Activated T-cell treated with anti-CD3 and anti-CD28 coated beads, Interleukin-2, amount 50 U/mL, for 4 hours (primary cell): ENCODE measurements around the gene KCNN4. TPM values are rescaled to one million over a fixed set of nuclear protein-coding genes. Genes with fewer than 3 reads are reported as not detected.
A peak's percentile ranks its signal among the peaks of the same experiment; 100 is the strongest.

Experiments
- ATAC-seq, 2 donors: fragments of 200-7000 bp; cut with Tn5 transposase; one replicate each; pipeline ENCODE4 v1.10.0; 2021
- DNase-seq: peaks from one replicate; pipeline ENCODE4 v3.0.0-alpha.2; 2020
- H3K27me3 Mint-ChIP-seq: one replicate; pipeline ENCODE4 v1.8.0; 2021; ENCODE audit warnings: low read depth, mixed read lengths
- H3K36me3 Mint-ChIP-seq: one replicate; pipeline ENCODE4 v1.8.0; 2022; ENCODE audit warnings: mixed read lengths; ENCODE audit not compliant: insufficient read depth
- H3K4me1 Mint-ChIP-seq: one replicate; pipeline ENCODE4 v1.8.0; 2021; ENCODE audit warnings: low read depth, mixed read lengths
- H3K4me3 Mint-ChIP-seq: one replicate; pipeline ENCODE4 v1.8.0; 2021; ENCODE audit warnings: mild to moderate bottlenecking, moderate library complexity, mixed read lengths
- H3K9me3 Mint-ChIP-seq: one replicate; pipeline ENCODE4 v1.8.0; 2021; ENCODE audit warnings: mixed read lengths
- total RNA-seq, 3 donors: library from RNA; stranded (reverse); gene quantifications; one replicate each; pipeline ENCODE4 v1.2.1, GENCODE V29; 2021

KCNN4 gene
- total RNA-seq, 3 donors from 2014 or later, result 90.6 to 123 (median 94.7) TPM

GRCh38 chr19:43755256-43755801 is 25.4 kb downstream of the KCNN4 start:
- no peaks in the 10 kb centered on the region for H3K9me3 Mint-ChIP-seq
- H3K27me3 Mint-ChIP-seq, result no peaks in the 10 kb centered on the region
- peaks cover 9% of the 10 kb centered on the region for H3K36me3 Mint-ChIP-seq
- H3K4me1 Mint-ChIP-seq, result peaks cover 55% of the 10 kb centered on the region
- H3K4me3 Mint-ChIP-seq, result peak overlapping the region; percentile 97
- no peak for ATAC-seq
- DNase-seq, result peak; percentile 71

GRCh38 chr19:43754503-43755255 is 26.1 kb downstream of the KCNN4 start, which contains the start of gene SMG9:
TSS of gene SMG9 (minus strand) at chr19:43754962. CDS start at chr19:43750741, 4,221 bp downstream.
- H3K36me3 Mint-ChIP-seq, result peaks cover 16% of the 10 kb centered on the region
- DNase-seq, result peak; percentile 98
- H3K4me1 Mint-ChIP-seq, result peaks cover 58% of the 10 kb centered on the region
- H3K4me3 Mint-ChIP-seq, result peak within 1 kb of the TSS; percentile 97
- ATAC-seq, result peak; percentile 84 to 85
- H3K9me3 Mint-ChIP-seq, result no peaks in the 10 kb centered on the region
- no peaks in the 10 kb centered on the region for H3K27me3 Mint-ChIP-seq

- H3K4me1 Mint-ChIP-seq, result peaks cover 54% of the 10 kb centered on the region
- no peak for DNase-seq
- H3K27me3 Mint-ChIP-seq, result no peaks in the 10 kb centered on the region
- no peaks in the 10 kb centered on the region for H3K9me3 Mint-ChIP-seq
- ATAC-seq, result no peak
- peak overlapping the region; percentile 97 for H3K4me3 Mint-ChIP-seq
- H3K36me3 Mint-ChIP-seq, result peaks cover 17% of the 10 kb centered on the region
These were observed 26.6 kb downstream of the KCNN4 start for GRCh38 chr19:43754253-43754502.

GRCh38 chr19:43752287-43752875 is 28.4 kb downstream of the KCNN4 start:
- peak overlapping the region; percentile 97 for H3K4me3 Mint-ChIP-seq
- no peaks in the 10 kb centered on the region for H3K27me3 Mint-ChIP-seq
- ATAC-seq (no peak), DNase-seq (no peak)
- peaks cover 31% of the 10 kb centered on the region for H3K36me3 Mint-ChIP-seq
- H3K9me3 Mint-ChIP-seq, result no peaks in the 10 kb centered on the region
- peaks cover 60% of the 10 kb centered on the region for H3K4me1 Mint-ChIP-seq

- no peaks in the 10 kb centered on the region for H3K9me3 Mint-ChIP-seq
- peaks cover 34% of the 10 kb centered on the region for H3K36me3 Mint-ChIP-seq
- no peak for DNase-seq
- peak overlapping the region; percentile 7 for H3K4me3 Mint-ChIP-seq
- ATAC-seq, result no peak
- no peaks in the 10 kb centered on the region for H3K27me3 Mint-ChIP-seq
- H3K4me1 Mint-ChIP-seq, result peaks cover 59% of the 10 kb centered on the region
These were observed 29.1 kb downstream of the KCNN4 start for GRCh38 chr19:43751466-43752220.

GRCh38 chr19:43749898-43750297 is 30.9 kb downstream of the KCNN4 start:
- no peak for DNase-seq
- Mint-ChIP-seq H3K9me3 (no peaks in the 10 kb centered on the region), H3K36me3 (peaks cover 47% of the 10 kb centered on the region), H3K27me3 (no peaks in the 10 kb centered on the region), H3K4me3 (no peak overlapping the region), H3K4me1 (peaks cover 55% of the 10 kb centered on the region)
- no peak for ATAC-seq

GRCh38 chr19:43749152-43749551 is 31.6 kb downstream of the KCNN4 start:
- peaks cover 52% of the 10 kb centered on the region for H3K36me3 Mint-ChIP-seq
- no peaks in the 10 kb centered on the region for H3K9me3 Mint-ChIP-seq

GRCh38 chr19:43748685-43749084 is 32.1 kb downstream of the KCNN4 start:
- peaks cover 50% of the 10 kb centered on the region for H3K4me1 Mint-ChIP-seq
- H3K4me3 Mint-ChIP-seq, result no peak overlapping the region
- H3K27me3 Mint-ChIP-seq, result no peaks in the 10 kb centered on the region
- peaks cover 56% of the 10 kb centered on the region for H3K36me3 Mint-ChIP-seq
- H3K9me3 Mint-ChIP-seq, result no peaks in the 10 kb centered on the region
- DNase-seq (no peak), ATAC-seq (no peak)

More at GRCh38 chr19:43749152-43749551, 31.6 kb downstream of the KCNN4 start:
- no peaks in the 10 kb centered on the region for H3K27me3 Mint-ChIP-seq
- ATAC-seq (no peak), DNase-seq (no peak)
- peaks cover 54% of the 10 kb centered on the region for H3K4me1 Mint-ChIP-seq
- no peak overlapping the region for H3K4me3 Mint-ChIP-seq

- H3K4me1 Mint-ChIP-seq, result peaks cover 47% of the 10 kb centered on the region
- H3K9me3 Mint-ChIP-seq, result no peaks in the 10 kb centered on the region
- DNase-seq (no peak), ATAC-seq (no peak)
- H3K4me3 Mint-ChIP-seq, result no peak overlapping the region
- no peaks in the 10 kb centered on the region for H3K27me3 Mint-ChIP-seq
- H3K36me3 Mint-ChIP-seq, result peaks cover 58% of the 10 kb centered on the region
These were observed 32.6 kb downstream of the KCNN4 start for GRCh38 chr19:43748205-43748594.

- ATAC-seq (peak in 1 of 2 donors; percentile 22), DNase-seq (no peak)
- Mint-ChIP-seq H3K36me3 (peaks cover 59% of the 10 kb centered on the region), H3K4me3 (no peak overlapping the region), H3K27me3 (no peaks in the 10 kb centered on the region), H3K4me1 (peaks cover 42% of the 10 kb centered on the region), H3K9me3 (no peaks in the 10 kb centered on the region)
These were observed 33.1 kb downstream of the KCNN4 start for GRCh38 chr19:43747557-43748204.

GRCh38 chr19:43743059-43743458 is 37.7 kb downstream of the KCNN4 start:
- peaks cover 18% of the 10 kb centered on the region for H3K4me1 Mint-ChIP-seq
- no peaks in the 10 kb centered on the region for H3K27me3 Mint-ChIP-seq
- H3K36me3 Mint-ChIP-seq, result peaks cover 63% of the 10 kb centered on the region
- H3K9me3 Mint-ChIP-seq, result no peaks in the 10 kb centered on the region
- no peak for DNase-seq
- no peak for ATAC-seq
- no peak overlapping the region for H3K4me3 Mint-ChIP-seq

- no peak for ATAC-seq
- H3K27me3 Mint-ChIP-seq, result no peaks in the 10 kb centered on the region
- H3K36me3 Mint-ChIP-seq, result peaks cover 65% of the 10 kb centered on the region
- no peak overlapping the region for H3K4me3 Mint-ChIP-seq
- H3K4me1 Mint-ChIP-seq, result peaks cover 9% of the 10 kb centered on the region
- H3K9me3 Mint-ChIP-seq, result no peaks in the 10 kb centered on the region
- no peak for DNase-seq
These were observed 39.5 kb downstream of the KCNN4 start for GRCh38 chr19:43741075-43741825.

GRCh38 chr19:43739439-43740235 is 41.1 kb downstream of the KCNN4 start:
- DNase-seq (no peak), ATAC-seq (no peak)
- no peaks in the 10 kb centered on the region for H3K9me3 Mint-ChIP-seq
- H3K4me3 Mint-ChIP-seq, result no peak overlapping the region
- H3K27me3 Mint-ChIP-seq, result no peaks in the 10 kb centered on the region
- H3K4me1 Mint-ChIP-seq, result peaks cover 2% of the 10 kb centered on the region
- H3K36me3 Mint-ChIP-seq, result peaks cover 61% of the 10 kb centered on the region
